ENCODE measurements around the gene ABCA1. TPM values are rescaled to one million over a fixed set of nuclear protein-coding genes. Genes with fewer than 3 reads are reported as not detected.
"Not testable (repeated sequence)": the region's sequence is repeated elsewhere in the genome, so short reads cannot be mapped to it uniquely, and the experiment has no call there.

ABCA1 gene, protein sequence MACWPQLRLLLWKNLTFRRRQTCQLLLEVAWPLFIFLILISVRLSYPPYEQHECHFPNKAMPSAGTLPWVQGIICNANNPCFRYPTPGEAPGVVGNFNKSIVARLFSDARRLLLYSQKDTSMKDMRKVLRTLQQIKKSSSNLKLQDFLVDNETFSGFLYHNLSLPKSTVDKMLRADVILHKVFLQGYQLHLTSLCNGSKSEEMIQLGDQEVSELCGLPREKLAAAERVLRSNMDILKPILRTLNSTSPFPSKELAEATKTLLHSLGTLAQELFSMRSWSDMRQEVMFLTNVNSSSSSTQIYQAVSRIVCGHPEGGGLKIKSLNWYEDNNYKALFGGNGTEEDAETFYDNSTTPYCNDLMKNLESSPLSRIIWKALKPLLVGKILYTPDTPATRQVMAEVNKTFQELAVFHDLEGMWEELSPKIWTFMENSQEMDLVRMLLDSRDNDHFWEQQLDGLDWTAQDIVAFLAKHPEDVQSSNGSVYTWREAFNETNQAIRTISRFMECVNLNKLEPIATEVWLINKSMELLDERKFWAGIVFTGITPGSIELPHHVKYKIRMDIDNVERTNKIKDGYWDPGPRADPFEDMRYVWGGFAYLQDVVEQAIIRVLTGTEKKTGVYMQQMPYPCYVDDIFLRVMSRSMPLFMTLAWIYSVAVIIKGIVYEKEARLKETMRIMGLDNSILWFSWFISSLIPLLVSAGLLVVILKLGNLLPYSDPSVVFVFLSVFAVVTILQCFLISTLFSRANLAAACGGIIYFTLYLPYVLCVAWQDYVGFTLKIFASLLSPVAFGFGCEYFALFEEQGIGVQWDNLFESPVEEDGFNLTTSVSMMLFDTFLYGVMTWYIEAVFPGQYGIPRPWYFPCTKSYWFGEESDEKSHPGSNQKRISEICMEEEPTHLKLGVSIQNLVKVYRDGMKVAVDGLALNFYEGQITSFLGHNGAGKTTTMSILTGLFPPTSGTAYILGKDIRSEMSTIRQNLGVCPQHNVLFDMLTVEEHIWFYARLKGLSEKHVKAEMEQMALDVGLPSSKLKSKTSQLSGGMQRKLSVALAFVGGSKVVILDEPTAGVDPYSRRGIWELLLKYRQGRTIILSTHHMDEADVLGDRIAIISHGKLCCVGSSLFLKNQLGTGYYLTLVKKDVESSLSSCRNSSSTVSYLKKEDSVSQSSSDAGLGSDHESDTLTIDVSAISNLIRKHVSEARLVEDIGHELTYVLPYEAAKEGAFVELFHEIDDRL (N-terminal part only)
- 0.76 and 0.78 TPM in 2 replicates for total RNA-seq (2022)
- percentile 29 among the genes with signal in this experiment for Bru-seq, nascent RNA
- BruChase-seq, experiment 1, labeled RNA remaining after a 6-hour chase: percentile 24 among the genes with signal in this experiment
- percentile 20 among the genes with signal in this experiment for BruChase-seq, experiment 2, labeled RNA remaining after a 2-hour chase
- long read RNA-seq, partial matches to known transcripts: 1 of 1 reads
- long read RNA-seq, other reads (novel, unspliced or antisense): 0 of 1 reads

DNA sequence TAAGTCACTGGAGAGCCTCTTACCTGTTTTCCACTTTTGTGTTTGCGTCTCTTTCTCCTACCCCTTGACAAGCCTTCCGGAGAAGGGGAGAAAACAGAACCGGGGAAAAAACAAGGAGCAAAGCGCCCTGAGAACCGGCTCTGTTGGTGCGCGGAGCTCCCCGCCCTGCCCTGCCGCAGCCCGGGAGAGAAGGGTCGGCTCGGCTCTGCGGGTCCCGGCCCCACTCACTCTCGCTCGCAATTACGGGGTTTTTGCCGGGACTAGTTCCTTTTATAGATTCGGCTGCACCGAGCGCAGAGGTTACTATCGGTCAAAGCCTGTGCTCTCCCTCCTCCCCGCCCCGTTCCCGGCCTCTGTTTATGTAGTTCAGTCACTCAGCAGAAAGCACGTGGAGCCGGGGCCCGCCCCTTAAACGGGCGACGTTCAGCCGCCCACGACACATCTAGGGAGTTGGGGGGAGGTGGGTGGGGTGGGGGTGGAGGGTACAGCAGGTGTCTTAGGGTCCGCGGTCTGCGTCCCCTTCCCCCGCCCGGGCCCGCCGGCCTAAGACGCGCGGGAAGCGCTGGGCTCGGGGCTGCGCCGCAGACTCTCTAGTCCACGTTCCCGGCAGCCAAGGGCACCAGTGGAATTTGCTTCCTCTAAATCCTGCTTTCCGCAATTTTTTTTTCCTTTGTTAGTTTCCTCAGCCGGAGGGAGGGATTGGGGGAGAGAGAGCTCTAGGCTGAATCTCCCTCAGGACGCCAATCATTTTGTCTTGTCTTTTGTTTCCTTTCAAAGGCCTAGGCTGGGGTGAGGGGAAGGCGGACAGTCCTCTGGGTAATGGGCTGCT lies at the start of gene ABCA1:
Gene ABCA1 (minus strand): TSS at position 244 of the 829 bp plus-strand sequence. CDS start 24,476 bp downstream, outside the sequence.
- CTCF ChIA-PET: interaction anchor here (1.0 kb wide), 1 partner anchor 116 kb away, joined by 8 read pairs; no protein-coding TSS in a partner anchor
- H3K4me3 Mint-ChIP-seq (ENCODE audit: low read depth, unreplicated experiment): peak within 1 kb of the TSS; percentile 73
- DNase-seq: peak; percentile 52
- BruUV-seq (replicated peaks): no TSS peak
- H3K36me3 Mint-ChIP-seq (ENCODE audit: insufficient read depth, unreplicated experiment): peaks cover 13% of the 10 kb centered on the region
- H3K4me1 Mint-ChIP-seq (ENCODE audit: low read depth, unreplicated experiment): no peaks in the 10 kb centered on the region
- H3K27ac Mint-ChIP-seq (ENCODE audit: unreplicated experiment): no peak within 1 kb of the TSS
- H3K27me3 Mint-ChIP-seq (ENCODE audit: unreplicated experiment): no peaks in the 10 kb centered on the region
- H3K9me3 Mint-ChIP-seq (ENCODE audit: low read depth, unreplicated experiment): no peaks in the 10 kb centered on the region
- intact Hi-C loops (cut with micrococcal nuclease; ENCODE audit: unreplicated experiment): loop anchor here (2.0 to 5.0 kb wide), 3 partner anchors 146 to 489 kb away; no protein-coding TSS in a partner anchor
- TF ChIP-seq, protein P1, sequence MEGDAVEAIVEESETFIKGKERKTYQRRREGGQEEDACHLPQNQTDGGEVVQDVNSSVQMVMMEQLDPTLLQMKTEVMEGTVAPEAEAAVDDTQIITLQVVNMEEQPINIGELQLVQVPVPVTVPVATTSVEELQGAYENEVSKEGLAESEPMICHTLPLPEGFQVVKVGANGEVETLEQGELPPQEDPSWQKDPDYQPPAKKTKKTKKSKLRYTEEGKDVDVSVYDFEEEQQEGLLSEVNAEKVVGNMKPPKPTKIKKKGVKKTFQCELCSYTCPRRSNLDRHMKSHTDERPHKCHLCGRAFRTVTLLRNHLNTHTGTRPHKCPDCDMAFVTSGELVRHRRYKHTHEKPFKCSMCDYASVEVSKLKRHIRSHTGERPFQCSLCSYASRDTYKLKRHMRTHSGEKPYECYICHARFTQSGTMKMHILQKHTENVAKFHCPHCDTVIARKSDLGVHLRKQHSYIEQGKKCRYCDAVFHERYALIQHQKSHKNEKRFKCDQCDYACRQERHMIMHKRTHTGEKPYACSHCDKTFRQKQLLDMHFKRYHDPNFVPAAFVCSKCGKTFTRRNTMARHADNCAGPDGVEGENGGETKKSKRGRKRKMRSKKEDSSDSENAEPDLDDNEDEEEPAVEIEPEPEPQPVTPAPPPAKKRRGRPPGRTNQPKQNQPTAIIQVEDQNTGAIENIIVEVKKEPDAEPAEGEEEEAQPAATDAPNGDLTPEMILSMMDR (IDR thresholded peaks at IDR 0.05; ENCODE audit: unreplicated experiment): no peak

DNA sequence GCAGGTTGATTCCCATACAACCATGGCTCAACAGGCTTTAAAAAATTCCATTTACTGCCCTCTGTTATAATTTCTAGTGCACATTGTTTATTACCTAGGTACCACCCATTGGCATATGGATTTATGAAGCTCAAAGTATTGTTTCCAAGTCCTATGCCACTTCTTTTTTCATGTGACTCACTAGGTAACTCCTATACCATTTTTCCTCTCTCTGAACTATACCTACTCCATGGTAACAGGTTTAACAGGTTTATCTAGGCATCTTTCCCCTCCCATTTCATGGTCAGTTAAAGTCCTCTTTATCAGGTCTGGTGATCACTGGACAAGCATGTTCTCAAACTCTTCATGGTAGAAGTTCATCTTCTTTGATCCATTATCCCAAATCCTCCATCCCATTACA lies 49.6 kb upstream of the ABCA1 start:
- no TSS peak for BruUV-seq (replicated peaks)
- CTCF ChIA-PET: interaction anchor here (0.6 kb wide), 1 partner anchor 136 kb away, joined by 3 read pairs; no protein-coding TSS in a partner anchor
- Mint-ChIP-seq H3K36me3 (ENCODE audit: insufficient read depth, unreplicated experiment) (no peaks in the 10 kb centered on the region), H3K4me3 (ENCODE audit: low read depth, unreplicated experiment) (no peak overlapping the region), H3K27ac (ENCODE audit: unreplicated experiment) (no peak overlapping the region), H3K9me3 (ENCODE audit: low read depth, unreplicated experiment) (no peaks in the 10 kb centered on the region), H3K4me1 (ENCODE audit: low read depth, unreplicated experiment) (peaks cover 17% of the 10 kb centered on the region), H3K27me3 (ENCODE audit: unreplicated experiment) (peaks cover 7% of the 10 kb centered on the region)
- intact Hi-C loops (cut with micrococcal nuclease; ENCODE audit: unreplicated experiment): no loop called here
- TF ChIP-seq, protein P1 (IDR thresholded peaks at IDR 0.05; ENCODE audit: unreplicated experiment): no peak
- no peak for DNase-seq

DNA sequence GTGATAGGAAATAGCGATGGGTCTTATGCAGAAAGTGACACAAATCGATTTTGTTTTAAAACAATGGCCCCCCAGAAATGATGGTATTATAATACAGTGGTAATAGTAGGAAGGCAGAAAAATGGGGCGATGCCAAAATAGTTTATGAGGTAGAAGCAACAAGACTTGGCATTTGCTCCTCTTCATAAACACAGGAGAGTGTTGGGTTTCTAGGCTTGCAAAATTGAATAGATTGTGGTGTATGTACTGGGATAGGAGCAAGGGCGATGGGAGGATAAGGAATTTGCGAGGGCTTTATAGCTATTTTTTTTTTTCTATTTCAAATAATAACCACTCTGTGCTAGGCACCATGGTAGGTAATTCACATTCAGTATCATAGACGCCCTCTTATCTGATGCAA lies 49.2 kb upstream of the ABCA1 start:
- peaks cover 17% of the 10 kb centered on the region for H3K4me1 Mint-ChIP-seq (ENCODE audit: low read depth, unreplicated experiment)
- H3K27ac Mint-ChIP-seq (ENCODE audit: unreplicated experiment): no peak overlapping the region
- intact Hi-C loops (cut with micrococcal nuclease; ENCODE audit: unreplicated experiment): no loop called here
- no peak overlapping the region for H3K4me3 Mint-ChIP-seq (ENCODE audit: low read depth, unreplicated experiment)
- TF ChIP-seq, protein P1 (IDR thresholded peaks at IDR 0.05; ENCODE audit: unreplicated experiment): no peak
- BruUV-seq (replicated peaks): no TSS peak
- CTCF ChIA-PET: no interaction called here
- H3K9me3 Mint-ChIP-seq (ENCODE audit: low read depth, unreplicated experiment): no peaks in the 10 kb centered on the region
- no peak for DNase-seq
- no peaks in the 10 kb centered on the region for H3K36me3 Mint-ChIP-seq (ENCODE audit: insufficient read depth, unreplicated experiment)
- H3K27me3 Mint-ChIP-seq (ENCODE audit: unreplicated experiment): peaks cover 11% of the 10 kb centered on the region

DNA sequence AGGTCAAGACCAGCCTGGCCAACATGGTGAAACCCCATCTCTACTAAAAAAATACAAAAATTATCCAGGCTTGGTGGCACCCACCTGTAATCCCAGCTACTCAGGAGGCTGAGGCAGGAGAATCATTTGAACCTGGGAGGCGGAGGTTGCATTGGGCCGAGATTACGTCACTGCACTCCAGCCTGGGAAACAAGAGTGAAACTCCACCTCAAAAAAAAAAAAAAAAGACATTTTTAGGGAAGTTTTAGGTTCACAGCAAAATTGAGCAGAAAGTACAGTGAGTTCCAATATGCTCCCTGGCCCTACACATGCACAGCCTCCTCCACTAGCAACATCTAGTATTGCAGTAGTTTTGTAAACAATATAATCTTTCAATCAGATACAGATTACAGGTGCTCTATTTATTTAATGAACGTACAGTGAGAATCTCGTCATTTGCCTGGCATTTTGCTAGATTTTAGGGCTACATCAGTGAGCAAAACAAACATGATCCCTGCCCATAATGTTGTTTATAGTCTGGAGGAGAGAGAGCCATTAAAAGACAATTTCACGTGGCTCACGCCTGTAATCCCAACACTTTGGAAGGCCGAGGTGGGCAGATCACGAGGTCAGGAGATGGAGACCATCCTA lies 48.1 kb upstream of the ABCA1 start:
- CTCF ChIA-PET: interaction anchor here (0.7 kb wide), 1 partner anchor 164 kb away, joined by 5 read pairs; no protein-coding TSS in a partner anchor
- Mint-ChIP-seq H3K4me1 (ENCODE audit: low read depth, unreplicated experiment) (peaks cover 17% of the 10 kb centered on the region), H3K27me3 (ENCODE audit: unreplicated experiment) (peaks cover 16% of the 10 kb centered on the region)
- H3K27ac Mint-ChIP-seq (ENCODE audit: unreplicated experiment); intact Hi-C loops (cut with micrococcal nuclease; ENCODE audit: unreplicated experiment); H3K36me3 Mint-ChIP-seq (ENCODE audit: insufficient read depth, unreplicated experiment); H3K9me3 Mint-ChIP-seq (ENCODE audit: low read depth, unreplicated experiment); BruUV-seq (replicated peaks); DNase-seq; H3K4me3 Mint-ChIP-seq (ENCODE audit: low read depth, unreplicated experiment): not testable (repeated sequence)

Measured in Calu3 (cell line).